NK-92 (cell line): ENCODE results near the gene SEC61A2.
"Not testable (repeated sequence)": the region's sequence is repeated elsewhere in the genome, so short reads cannot be mapped to it uniquely, and the experiment has no call there.

Experiments
- DNase-seq: peaks from one replicate; lab custom pipeline; 2025; ENCODE audit not compliant: unreplicated experiment; lab: John Stamatoyannopoulos, UW

The SEC61A2 gene

DNA sequence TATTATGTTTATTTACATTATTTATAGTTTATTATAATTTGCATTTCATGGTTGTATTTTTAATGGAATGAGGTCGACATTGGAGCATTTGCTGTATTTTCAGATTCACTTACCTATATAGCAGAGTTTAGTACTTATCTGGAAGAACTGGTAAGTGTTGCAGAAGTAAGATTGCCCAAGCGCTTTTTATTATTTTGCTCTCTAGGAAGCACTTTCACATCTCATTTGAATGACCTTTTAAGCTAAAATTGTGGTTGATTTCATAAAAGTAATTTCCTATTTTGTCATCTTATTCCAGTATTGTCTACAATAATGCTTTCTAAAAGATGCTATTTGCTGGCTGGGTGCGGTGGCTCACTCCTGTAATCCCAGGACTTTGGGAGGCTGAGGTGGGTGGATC is 28.6 kb downstream of the SEC61A2 start:
- no peak for DNase-seq

DNA sequence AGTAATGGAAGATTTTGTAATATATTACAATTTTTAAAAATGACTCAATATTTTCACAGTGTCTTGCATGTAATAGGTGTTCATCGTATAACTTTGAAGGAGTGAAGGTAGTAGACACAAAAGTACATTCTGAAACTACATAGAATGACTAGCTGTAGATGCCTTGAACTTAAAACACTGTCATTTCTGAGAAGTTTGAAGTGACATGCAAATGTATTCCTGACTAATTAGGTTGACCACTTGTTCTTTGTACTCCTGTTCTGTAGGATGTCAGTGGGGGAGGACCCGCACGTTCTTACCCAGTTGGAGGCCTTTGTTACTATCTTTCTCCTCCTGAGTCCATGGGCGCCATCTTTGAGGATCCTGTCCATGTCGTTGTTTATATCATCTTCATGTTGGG is 31.2 kb downstream of the SEC61A2 start:
- no peak for DNase-seq

DNA sequence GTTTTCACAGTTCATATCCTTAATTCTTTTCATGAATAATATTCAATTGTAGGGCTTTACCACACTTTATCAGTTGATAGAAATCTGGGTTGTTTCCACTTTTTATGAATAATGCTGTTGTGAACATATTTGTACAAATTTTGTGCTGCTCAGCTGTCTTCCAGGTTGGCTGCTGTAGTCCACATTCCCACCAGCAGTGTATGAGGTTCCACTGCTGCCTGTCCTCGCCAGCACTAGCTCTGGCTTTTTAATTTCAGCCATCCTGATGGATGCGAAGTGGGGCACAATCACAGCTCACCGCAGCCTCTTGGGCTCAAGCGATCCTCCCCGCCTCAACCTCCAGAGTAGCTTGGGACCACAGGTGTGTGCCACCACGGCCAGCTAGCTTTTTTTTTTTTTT is 33.5 kb downstream of the SEC61A2 start:
- no peak for DNase-seq

DNA sequence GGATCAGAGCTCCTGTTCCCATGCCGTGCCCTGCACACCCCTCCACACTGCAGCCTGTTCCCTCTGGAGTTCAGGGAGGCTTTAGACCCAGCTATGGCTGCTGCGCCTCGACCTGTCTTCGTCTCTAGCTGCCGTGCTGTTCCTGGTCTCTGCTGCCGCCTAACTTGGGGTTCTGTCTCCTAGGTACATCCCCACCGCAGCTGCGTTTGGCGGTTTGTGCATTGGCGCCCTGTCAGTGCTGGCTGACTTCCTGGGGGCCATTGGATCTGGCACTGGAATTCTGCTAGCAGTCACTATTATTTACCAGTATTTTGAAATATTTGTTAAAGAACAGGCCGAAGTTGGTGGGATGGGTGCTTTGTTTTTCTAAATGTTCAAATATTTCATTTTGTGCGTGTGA is 34.6 kb downstream of the SEC61A2 start:
- DNase-seq: no peak

DNA sequence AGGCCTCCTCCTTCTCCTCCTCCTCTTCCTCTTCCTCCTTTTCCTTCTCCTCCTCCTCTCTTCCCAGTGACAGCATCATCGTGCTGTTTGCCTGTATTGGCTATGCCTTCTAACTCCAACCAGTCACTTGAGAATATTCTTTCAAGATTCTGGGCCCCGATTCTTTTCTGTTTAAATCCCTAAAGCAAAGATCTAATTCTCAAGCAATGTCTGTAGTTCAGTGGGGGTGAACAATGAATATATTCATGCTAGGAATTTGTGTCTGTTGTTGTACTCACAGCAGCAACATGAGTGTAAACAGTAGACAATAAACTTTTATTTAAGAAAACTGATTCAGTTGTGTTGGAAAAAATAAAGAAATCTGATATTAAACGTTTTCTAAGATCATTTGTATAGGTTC is 35.6 kb downstream of the SEC61A2 start:
- no peak for DNase-seq

DNA sequence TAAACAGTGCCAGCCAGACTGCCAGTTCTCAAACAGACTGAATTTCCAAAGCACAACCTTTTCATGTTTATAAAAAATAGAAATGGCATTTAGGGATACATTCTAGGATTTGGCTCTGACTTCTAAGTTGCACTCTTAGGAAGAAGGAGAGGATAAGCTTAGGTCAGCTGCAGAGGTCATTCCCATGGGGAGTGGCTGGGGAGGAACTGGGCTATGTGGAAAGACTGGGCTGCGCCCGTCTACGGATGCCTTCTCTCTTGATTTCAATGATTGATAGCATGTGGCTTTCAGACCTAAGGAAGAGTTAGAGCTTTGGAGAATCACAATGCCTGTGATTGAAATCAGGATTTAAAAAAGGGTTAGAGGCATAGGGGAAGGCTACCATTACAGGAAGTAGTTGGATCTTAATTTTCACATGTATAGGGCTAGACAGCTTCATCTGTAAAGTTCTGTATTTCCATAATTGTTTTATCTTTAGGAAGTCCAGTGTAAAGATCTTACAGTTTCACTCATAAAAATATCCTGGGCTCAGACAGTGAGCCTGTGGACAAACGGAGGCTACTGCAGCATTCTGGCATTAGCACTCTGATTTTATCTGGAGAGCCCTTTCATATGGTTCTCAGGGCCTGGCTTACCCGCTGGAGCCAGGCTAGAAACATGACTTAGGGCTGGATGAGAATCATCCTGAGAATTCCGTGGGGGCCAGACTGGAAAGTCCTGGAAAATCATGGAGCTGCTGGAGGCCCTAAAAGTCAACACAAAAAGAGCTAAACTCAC is 36.7 kb downstream of the SEC61A2 start:
- DNase-seq: no peak

DNA sequence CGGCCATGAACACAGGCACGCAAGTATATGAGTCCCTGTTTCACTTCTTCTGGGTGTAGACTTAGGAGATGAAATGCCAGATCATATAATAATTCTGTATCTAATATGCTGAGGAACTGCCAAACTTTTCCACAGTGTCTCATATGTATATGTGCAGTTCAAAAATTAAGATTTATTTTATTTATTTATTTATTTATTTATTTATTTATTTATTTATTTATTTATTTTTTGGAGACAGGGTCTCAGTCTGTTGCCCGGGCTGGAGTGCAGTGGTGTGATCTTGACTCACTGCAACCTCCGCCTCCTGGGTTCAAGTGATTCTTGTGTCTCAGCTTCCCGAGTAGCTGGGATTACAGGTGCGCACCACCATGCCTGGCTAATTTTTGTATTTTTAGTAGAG is 42.0 kb downstream of the SEC61A2 start:
- DNase-seq: not testable (repeated sequence)

DNA sequence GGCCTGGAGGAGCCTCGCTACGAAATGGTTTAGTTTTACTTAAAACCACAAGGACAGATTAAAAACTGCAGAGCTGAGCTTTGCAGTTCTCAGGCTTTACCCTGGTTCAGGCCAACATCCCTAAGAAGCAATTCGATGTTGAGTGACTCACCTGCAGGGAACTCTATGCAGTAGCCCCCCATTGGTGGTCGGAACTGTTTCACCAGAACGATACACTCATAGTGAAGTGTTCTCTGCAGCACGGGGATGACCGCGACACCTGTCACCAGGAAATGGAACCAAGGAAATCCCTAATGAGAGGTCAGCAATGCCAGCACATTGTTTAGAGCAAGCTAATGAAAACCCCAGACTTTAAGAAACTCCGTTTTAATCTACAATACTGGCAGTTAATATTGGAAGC is 48.2 kb downstream of the SEC61A2 start:
- no peak for DNase-seq

DNA sequence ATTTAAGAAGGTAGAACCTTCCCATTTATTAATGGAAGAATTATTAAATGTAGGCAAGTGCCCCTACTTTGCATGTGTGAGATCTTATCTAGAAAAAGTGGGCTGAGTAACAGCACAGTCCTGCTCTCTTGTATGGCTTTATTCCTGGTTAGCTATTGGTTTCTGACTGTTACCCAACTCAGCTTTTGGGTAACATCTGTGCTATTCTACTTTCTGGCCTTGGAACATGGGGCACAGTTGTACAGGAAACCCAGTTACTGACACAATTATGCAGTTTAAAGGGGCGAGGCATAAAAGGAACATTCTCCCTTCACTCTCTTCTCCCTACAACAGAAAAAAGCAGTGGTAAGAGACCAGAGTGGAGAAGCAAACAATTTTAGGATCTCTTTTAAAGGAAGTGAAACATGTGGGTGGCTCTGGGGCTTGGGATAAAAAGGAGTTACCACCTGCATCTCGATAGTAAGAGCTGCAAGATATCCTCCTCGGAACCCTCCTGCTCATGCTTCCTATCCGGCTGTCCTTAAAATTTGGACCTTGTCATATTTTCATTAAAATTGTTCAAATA is 50.2 kb downstream of the SEC61A2 start:
- no peak for DNase-seq

DNA sequence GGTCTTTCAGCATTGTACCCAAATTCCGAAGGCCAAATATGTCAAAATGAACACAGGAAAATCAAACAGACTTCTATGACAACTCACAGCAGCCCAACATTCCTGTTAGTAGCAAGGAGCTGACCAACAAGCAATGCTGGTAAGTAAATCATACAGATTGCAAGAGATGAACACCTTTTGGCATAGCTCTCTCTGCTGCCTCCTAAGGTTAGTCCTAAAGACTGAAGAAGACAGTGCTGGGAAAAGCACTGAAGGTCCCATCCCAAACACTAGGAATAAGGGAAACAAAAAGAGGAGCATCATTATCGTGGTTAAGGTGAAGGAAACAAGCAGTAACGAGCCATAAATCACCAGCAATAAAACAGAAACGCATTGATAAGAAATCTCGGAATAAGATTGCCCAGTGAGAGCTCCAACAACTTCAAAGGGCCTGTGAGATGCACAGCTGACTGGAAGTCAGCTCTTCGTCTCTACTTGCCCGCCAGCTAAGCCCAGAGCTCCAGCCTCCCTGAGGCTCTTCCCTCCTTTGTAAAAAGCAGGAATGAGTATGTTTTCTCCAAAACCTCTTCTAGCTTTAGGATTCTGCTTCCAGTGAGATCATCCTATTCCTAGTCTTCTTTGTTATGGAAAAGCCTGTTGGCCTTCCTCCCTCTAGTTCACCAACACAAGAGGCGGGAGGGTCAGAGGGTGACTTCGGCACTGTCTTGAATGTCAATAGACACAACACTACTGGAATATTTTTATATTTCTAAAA is 50.9 kb downstream of the SEC61A2 start:
- DNase-seq: no peak

DNA sequence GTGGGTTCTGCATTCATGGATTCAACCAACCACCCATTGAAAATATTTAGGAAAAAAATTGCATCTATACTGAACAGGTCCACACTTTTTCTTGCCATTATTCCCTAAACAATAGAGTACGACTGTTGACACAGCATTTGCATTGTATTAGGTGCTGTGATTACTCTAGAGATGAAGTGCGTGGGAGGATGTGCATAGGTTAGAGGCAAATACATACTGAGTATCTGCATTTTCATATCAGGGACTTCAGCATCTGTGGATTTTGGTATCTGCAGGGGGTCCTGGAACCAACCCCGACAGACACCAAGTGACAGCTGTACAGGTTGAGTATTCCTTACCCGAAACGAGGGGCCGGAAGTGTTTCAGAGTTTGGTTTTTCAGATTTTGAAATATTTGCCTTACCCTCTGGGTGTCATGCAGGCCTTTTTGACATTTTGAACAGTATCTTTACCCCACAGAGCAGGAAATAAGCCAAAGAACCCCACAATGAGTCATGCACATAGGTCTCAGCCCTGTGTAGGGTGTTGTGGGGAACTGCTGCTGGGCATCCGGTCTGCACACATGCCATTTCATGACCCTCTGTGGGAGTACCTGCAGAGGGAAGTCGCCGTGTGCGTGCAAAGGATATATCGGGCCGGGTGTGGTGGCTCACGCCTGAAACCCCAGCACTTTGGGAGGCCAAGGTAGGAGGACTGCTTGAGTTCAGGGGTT is 51.7 kb downstream of the SEC61A2 start:
- DNase-seq: no peak

DNA sequence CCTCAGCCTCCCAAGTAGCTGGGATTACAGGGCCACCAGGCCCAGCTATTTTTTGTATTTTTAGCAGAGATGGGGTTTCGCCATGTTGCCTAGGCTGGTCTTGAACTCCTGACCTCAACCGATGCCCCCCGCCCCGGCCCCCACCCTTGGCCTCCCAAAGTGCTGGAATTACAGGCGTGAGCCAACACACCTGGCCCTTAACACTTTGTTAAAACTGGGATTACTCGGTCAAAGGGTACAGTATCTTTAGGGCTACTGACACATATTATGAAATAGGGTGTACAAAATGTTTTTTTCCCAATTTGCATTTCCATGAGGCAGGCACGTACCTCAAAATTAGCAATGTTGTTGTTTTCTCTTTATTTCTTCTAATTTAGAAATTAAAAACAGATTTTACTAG is 54.7 kb downstream of the SEC61A2 start:
- no peak for DNase-seq

DNA sequence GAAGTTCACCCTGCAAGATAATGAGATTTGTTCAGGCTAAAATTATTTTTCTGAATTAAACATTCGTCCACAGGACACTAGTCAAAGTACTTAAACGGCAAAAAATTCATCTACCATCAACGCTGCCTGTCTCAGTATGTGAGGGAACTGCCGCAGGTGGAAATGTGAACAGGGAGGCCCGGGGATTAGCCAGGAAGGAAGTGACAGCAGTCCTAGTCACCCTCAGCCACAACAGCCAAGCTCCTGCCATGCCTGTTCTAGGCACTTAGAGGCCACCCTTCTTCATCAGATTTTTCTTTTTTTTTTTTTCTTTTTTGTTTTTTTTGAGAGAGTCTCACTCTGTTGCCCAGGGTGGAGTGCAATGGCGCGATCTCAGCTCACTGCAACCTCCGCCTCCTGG is 56.8 kb downstream of the SEC61A2 start:
- DNase-seq: no peak

DNA sequence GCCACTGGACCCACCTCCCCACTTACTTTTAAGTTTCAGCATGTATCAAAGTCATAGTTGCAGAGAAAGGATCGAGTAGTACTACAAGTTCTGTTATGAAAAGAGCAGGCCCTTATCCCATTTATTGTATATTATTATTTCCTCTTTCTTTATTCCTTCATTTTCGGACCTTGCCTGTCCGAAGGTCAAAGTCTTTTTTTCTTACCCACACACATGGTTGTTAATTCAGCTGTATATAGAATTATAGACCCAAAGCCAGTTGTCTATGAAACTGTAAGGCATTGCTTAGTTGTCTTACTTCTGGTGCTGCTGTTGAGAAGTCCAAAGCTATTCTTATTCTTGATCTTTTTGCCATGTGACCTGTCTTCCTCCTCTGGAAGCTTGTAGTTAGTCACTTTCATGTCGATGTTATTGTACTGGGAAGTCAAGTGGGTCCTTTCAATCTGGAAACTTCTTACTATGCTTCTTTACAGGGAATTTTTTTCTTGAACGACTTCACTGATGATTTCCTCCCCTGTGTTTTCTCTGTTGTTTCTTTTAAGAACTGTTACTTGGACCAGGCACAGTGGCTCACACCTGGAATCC is 57.9 kb downstream of the SEC61A2 start:
- DNase-seq: no peak

DNA sequence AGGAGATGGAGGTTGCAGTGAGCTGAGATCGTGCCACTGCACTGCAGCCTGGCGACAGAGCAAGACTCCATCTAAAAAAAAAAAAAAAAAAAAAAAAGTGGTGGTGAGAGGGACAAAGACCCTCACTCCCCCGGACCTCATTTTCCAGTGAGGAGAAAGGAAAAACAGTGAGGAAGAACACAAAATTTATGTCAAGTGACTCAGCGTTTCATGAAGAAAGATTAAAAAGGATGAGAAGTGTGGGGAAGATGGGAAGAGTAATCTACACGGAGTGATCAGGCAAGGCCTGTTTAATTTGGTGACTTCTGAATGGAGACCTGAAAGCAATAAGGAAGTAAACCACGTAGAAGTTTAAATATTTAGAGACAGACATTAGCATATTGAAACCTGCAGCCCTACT is 59.2 kb downstream of the SEC61A2 start:
- no peak for DNase-seq

DNA sequence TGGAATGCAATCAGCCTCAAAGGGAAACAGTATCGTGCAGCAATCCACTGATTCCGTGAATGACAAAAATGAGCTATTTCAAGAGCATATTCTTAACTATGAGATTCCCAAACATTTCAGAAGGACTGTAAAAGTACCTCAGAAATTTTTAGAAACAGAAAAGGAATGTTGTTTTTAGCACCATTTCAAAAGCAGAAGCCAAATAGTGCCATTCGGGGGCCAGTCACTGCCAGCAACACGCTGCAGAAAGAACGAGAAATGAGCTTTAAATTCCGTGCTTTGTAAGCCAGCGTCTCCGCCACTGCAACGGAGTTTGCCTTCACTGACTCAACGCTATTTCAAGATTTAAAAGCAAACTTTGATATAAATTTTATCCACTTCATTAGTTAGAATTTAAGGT is 59.9 kb downstream of the SEC61A2 start:
- DNase-seq: no peak

DNA sequence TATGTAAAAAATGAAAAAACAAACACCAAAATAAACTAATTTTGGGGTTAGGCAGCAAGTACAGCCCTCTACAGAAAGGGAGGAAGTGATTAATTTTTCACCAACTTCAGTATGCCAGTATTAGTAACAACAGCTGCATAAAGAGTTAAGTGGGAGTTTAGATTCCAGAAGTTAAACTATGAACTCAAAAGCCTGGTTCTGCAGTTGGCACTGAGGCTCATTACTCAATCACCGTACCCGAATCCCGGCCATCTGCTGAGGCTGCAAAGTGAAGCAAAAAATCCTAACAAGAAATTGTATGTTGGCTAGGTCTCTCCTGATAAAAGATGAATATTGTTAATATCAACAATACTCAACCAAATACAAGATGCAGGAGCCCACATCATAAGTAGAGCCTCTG is 62.2 kb downstream of the SEC61A2 start:
- DNase-seq: no peak

DNA sequence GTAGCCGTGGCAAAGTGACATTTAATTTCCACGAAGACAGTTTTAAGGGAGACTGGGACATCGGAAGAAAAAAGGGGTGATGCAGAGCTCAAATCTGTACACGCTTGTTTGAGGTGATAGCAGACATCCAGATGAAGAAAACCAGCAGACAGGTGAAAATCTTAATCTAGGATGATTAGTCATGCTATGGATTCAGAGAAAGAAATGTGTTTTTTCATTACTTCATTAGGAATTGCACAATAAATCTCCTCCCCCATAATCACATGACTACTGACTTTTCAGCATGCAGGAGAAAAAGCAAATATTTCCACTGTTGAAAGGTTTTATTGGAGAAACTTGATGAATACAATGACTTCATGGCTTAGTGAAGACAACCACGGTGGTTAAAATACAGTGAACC is 63.7 kb downstream of the SEC61A2 start:
- no peak for DNase-seq

DNA sequence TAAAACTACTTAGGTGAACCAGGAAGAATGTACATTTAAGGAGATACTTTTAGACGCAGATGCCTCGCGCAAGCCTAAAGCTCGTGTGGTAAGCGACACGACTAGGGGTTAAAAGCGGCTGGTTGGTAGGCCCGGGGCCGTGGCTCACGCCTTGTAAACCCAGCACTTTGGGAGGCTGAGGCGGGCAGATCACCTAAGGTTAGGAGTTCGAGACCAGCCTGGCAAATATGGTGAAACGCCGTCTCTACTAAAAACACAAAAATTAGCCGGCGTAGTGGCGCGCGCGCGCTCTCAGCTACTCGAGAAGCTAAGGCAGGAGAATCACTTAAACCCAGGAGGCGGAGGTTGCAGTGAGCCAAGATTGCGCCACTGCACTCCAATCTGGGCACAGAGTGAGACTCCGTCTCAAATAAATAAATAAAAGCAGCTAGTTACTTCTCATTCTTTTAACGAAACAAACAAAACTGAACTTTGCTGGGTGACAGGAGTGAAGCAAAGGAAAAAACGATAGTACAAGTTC is 65.3 kb downstream of the SEC61A2 start:
- DNase-seq: no peak

DNA sequence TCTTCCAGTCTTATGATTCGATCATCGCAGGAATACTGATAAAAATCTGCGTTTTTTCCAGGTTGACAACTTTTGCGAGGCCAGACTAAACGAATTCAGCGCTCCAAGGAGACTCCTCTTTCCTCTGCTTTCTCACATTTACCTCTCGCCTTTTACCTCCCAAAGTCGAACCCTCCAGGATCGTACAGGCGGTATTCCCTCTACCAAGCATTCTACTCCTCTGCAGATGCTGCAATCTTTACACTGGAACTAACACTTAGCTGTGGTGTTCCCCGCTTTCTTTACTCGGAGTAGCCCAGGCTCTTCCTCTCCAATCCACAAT is 65.8 kb downstream of the SEC61A2 start:
- no peak for DNase-seq
